Kidney epithelial cell (primary cell): ENCODE data around the gene BAIAP2L2. TPM values are rescaled to one million over a fixed set of nuclear protein-coding genes. Genes with fewer than 3 reads are reported as not detected.

Experiments
- DNase-seq: peaks from one replicate; pipeline ENCODE4 v3.0.0-alpha.2; 2010; ENCODE audit warnings: low read depth
- H3K27me3 ChIP-seq: 2 replicates; pipeline ENCODE4 v1.6.0; 2011; ENCODE audit warnings: low read length; ENCODE audit not compliant: control insufficient read depth, insufficient read depth
- H3K36me3 ChIP-seq: 2 replicates; pipeline ENCODE4 v1.5.1; 2011; ENCODE audit warnings: low read length; ENCODE audit not compliant: control insufficient read depth, insufficient read depth
- H3K4me3 ChIP-seq: 2 replicates; pipeline ENCODE4 v1.5.1; 2011; ENCODE audit warnings: low read depth, mild to moderate bottlenecking, control low read depth, low read length
- total RNA-seq: library from RNA; depleted of rRNA; stranded (reverse); fragments of >200 nt; gene quantifications from 2 replicates; pipeline ENCODE4 v1.2.3, GENCODE V29; 2015
- TF ChIP-seq, protein P1 (sequence below): IDR thresholded peaks from 2 replicates; pipeline ENCODE4 v1.5.1; 2011; ENCODE audit warnings: mild to moderate bottlenecking, moderate library complexity, low read length, control low read depth, inconsistent platforms; ENCODE audit not compliant: insufficient read depth, poor library complexity, severe bottlenecking

BAIAP2L2 gene
- total RNA-seq, 1 donor from 2014 or later, result 4.1 TPM

- peak; percentile 29 for DNase-seq
- TF ChIP-seq, protein P1, sequence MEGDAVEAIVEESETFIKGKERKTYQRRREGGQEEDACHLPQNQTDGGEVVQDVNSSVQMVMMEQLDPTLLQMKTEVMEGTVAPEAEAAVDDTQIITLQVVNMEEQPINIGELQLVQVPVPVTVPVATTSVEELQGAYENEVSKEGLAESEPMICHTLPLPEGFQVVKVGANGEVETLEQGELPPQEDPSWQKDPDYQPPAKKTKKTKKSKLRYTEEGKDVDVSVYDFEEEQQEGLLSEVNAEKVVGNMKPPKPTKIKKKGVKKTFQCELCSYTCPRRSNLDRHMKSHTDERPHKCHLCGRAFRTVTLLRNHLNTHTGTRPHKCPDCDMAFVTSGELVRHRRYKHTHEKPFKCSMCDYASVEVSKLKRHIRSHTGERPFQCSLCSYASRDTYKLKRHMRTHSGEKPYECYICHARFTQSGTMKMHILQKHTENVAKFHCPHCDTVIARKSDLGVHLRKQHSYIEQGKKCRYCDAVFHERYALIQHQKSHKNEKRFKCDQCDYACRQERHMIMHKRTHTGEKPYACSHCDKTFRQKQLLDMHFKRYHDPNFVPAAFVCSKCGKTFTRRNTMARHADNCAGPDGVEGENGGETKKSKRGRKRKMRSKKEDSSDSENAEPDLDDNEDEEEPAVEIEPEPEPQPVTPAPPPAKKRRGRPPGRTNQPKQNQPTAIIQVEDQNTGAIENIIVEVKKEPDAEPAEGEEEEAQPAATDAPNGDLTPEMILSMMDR, result no peak
- Histone ChIP-seq H3K27me3 (peaks cover 3% of the 10 kb centered on the region), H3K36me3 (no peaks in the 10 kb centered on the region), H3K4me3 (peak overlapping the region; percentile 4)
These were observed 674 bp upstream of the BAIAP2L2 start for GRCh38 chr22:38110863-38111852.

- H3K27me3 ChIP-seq, result peaks cover 3% of the 10 kb centered on the region
- TF ChIP-seq, protein P1, result no peak
- H3K36me3 ChIP-seq, result no peaks in the 10 kb centered on the region
- no peak for DNase-seq
- H3K4me3 ChIP-seq, result no peak overlapping the region
These were observed 998 bp downstream of the BAIAP2L2 start for GRCh38 chr22:38109371-38110001.

DNA sequence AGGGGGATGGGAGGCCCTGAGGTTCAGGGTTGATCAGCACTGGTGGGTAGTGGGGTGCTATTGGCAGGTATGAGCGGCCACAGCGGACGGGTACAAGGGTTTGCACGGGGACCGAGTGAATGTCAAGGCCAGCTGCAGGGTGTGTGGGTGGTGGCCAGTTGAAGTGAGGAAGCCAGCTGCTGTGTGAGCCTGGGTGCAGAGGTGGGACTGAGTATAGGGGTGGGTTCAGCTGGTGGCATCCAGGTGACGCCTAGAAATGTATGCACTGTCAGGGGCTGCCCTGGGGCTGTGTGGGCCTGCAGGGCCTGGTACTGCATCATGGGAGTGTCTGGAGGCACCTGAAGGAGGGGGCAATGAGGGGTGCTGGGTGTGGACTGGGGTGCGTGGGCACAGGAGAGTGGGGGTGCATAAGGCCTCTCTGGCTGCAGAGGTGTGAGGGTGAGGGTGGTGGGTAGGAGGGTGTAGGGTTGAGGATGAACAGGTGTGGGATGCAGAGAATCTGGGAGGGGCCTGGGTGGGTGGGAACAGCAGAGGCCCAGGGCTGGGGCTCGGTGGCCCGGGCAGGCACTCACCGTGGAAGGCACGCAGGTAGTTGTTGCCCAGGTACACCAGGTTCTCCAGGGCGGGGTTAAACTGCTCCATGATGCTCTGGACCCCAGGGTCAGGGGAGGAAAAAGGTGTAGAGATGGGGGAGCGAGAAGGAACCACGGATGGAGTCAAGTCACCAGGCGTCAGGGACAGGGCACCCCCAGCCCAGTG, 1.7 kb downstream of the BAIAP2L2 start:
- Histone ChIP-seq H3K27me3 (peaks cover under 1% of the 10 kb centered on the region), H3K4me3 (no peak overlapping the region), H3K36me3 (no peaks in the 10 kb centered on the region)
- TF ChIP-seq, protein P1, result no peak
- no peak for DNase-seq

- no peak for DNase-seq
- TF ChIP-seq, protein P1, result no peak
- Histone ChIP-seq H3K27me3 (no peaks in the 10 kb centered on the region), H3K4me3 (no peak overlapping the region), H3K36me3 (no peaks in the 10 kb centered on the region)
These were observed 2.6 kb downstream of the BAIAP2L2 start for GRCh38 chr22:38107692-38108515.

GRCh38 chr22:38106814-38107578, 3.5 kb downstream of the BAIAP2L2 start:
- TF ChIP-seq, protein P1, result no peak
- Histone ChIP-seq H3K36me3 (no peaks in the 10 kb centered on the region), H3K27me3 (no peaks in the 10 kb centered on the region), H3K4me3 (no peak overlapping the region)
- no peak for DNase-seq
